Measurements from ENCODE around the gene WFS1. TPM values are rescaled to one million over a fixed set of nuclear protein-coding genes. Genes with fewer than 3 reads are reported as not detected.

WFS1 gene
- total RNA-seq, 1 donor from 2014 or later: 29.2 TPM

GRCh38 chr4:6262847-6263487 lies 6.7 kb upstream of the WFS1 start:
- Mint-ChIP-seq H3K9me3 (ENCODE audit: unreplicated experiment) (no peaks in the 10 kb centered on the region), H3K27ac (ENCODE audit: unreplicated experiment) (no peak overlapping the region), H3K4me1 (ENCODE audit: unreplicated experiment) (no peaks in the 10 kb centered on the region), H3K27me3 (ENCODE audit: unreplicated experiment) (peaks cover 33% of the 10 kb centered on the region), H3K4me3 (ENCODE audit: unreplicated experiment) (no peak overlapping the region), H3K36me3 (ENCODE audit: unreplicated experiment) (no peaks in the 10 kb centered on the region)
- TF ChIP-seq, protein P1, sequence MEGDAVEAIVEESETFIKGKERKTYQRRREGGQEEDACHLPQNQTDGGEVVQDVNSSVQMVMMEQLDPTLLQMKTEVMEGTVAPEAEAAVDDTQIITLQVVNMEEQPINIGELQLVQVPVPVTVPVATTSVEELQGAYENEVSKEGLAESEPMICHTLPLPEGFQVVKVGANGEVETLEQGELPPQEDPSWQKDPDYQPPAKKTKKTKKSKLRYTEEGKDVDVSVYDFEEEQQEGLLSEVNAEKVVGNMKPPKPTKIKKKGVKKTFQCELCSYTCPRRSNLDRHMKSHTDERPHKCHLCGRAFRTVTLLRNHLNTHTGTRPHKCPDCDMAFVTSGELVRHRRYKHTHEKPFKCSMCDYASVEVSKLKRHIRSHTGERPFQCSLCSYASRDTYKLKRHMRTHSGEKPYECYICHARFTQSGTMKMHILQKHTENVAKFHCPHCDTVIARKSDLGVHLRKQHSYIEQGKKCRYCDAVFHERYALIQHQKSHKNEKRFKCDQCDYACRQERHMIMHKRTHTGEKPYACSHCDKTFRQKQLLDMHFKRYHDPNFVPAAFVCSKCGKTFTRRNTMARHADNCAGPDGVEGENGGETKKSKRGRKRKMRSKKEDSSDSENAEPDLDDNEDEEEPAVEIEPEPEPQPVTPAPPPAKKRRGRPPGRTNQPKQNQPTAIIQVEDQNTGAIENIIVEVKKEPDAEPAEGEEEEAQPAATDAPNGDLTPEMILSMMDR (IDR thresholded peaks at IDR 0.05): no peak
- no peak for DNase-seq (ENCODE audit: extremely low spot score, unreplicated experiment)

- peaks cover 36% of the 10 kb centered on the region for H3K27me3 Mint-ChIP-seq (ENCODE audit: unreplicated experiment)
- no peak overlapping the region for H3K27ac Mint-ChIP-seq (ENCODE audit: unreplicated experiment)
- H3K36me3 Mint-ChIP-seq (ENCODE audit: unreplicated experiment): no peaks in the 10 kb centered on the region
- no peaks in the 10 kb centered on the region for H3K4me1 Mint-ChIP-seq (ENCODE audit: unreplicated experiment)
- H3K4me3 Mint-ChIP-seq (ENCODE audit: unreplicated experiment): no peak overlapping the region
- no peak for DNase-seq (ENCODE audit: extremely low spot score, unreplicated experiment)
- TF ChIP-seq, protein P1 (IDR thresholded peaks at IDR 0.05): no peak
- H3K9me3 Mint-ChIP-seq (ENCODE audit: unreplicated experiment): no peaks in the 10 kb centered on the region
Measured at GRCh38 chr4:6263526-6264224, 6.0 kb upstream of the WFS1 start.

DNA sequence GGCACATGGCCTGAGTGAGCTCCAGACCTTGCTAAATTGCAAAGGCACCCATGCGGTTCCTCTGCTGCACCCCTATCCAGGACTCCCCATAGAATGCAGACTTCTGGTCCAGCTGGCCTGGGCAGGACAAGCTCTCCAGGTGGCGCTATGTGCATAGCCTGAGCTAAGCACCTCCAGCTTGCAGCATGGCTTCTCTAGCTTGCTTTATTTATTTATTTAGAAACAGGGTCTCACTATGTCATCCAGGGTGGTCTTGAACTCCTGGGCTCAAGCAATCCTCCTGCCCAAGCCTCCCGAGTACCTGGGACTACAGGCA lies 5.5 kb upstream of the WFS1 start:
- peaks cover 36% of the 10 kb centered on the region for H3K27me3 Mint-ChIP-seq (ENCODE audit: unreplicated experiment)
- TF ChIP-seq, protein P1 (IDR thresholded peaks at IDR 0.05): peak; percentile 56

DNA sequence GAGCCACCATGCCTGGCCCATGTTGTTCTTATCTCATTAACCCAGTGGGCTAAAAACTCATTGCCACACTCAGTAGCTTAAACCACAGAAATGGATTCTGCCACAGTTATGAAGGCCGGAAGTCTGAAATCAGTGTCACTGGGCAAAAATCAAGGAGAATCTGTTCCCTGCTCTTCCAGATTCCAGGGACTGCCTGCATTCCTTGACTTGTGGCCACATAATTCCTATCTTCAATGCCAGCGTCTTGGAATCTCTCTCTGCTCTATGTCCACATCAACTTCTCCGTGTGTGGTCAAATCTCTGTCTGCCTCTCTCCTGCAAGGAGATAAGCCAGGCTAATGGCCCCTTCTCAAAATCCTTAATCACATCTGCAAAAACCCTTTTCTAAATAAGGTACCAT lies 4.1 kb upstream of the WFS1 start:
- peaks cover 7% of the 10 kb centered on the region for H3K4me1 Mint-ChIP-seq (ENCODE audit: unreplicated experiment)
- no peak overlapping the region for H3K4me3 Mint-ChIP-seq (ENCODE audit: unreplicated experiment)
- H3K27me3 Mint-ChIP-seq (ENCODE audit: unreplicated experiment): peaks cover 30% of the 10 kb centered on the region
- no peak overlapping the region for H3K27ac Mint-ChIP-seq (ENCODE audit: unreplicated experiment)
- DNase-seq (ENCODE audit: extremely low spot score, unreplicated experiment): no peak
- TF ChIP-seq, protein P1 (IDR thresholded peaks at IDR 0.05): no peak
- no peaks in the 10 kb centered on the region for H3K9me3 Mint-ChIP-seq (ENCODE audit: unreplicated experiment)
- H3K36me3 Mint-ChIP-seq (ENCODE audit: unreplicated experiment): no peaks in the 10 kb centered on the region

More for the DNA sequence above, 5.5 kb upstream of the WFS1 start:
- H3K27ac Mint-ChIP-seq (ENCODE audit: unreplicated experiment): no peak overlapping the region
- H3K4me3 Mint-ChIP-seq (ENCODE audit: unreplicated experiment): no peak overlapping the region
- no peaks in the 10 kb centered on the region for H3K36me3 Mint-ChIP-seq (ENCODE audit: unreplicated experiment)
- no peaks in the 10 kb centered on the region for H3K9me3 Mint-ChIP-seq (ENCODE audit: unreplicated experiment)
- DNase-seq (ENCODE audit: extremely low spot score, unreplicated experiment): no peak
- peaks cover 3% of the 10 kb centered on the region for H3K4me1 Mint-ChIP-seq (ENCODE audit: unreplicated experiment)

GRCh38 chr4:6267573-6267972 lies 2.1 kb upstream of the WFS1 start:
- no peaks in the 10 kb centered on the region for H3K36me3 Mint-ChIP-seq (ENCODE audit: unreplicated experiment)
- TF ChIP-seq, protein P1 (IDR thresholded peaks at IDR 0.05): no peak
- no peaks in the 10 kb centered on the region for H3K9me3 Mint-ChIP-seq (ENCODE audit: unreplicated experiment)
- no peak overlapping the region for H3K4me3 Mint-ChIP-seq (ENCODE audit: unreplicated experiment)
- peaks cover 26% of the 10 kb centered on the region for H3K4me1 Mint-ChIP-seq (ENCODE audit: unreplicated experiment)
- no peak overlapping the region for H3K27ac Mint-ChIP-seq (ENCODE audit: unreplicated experiment)
- no peak for DNase-seq (ENCODE audit: extremely low spot score, unreplicated experiment)
- H3K27me3 Mint-ChIP-seq (ENCODE audit: unreplicated experiment): peaks cover 25% of the 10 kb centered on the region

All from osteocyte (in vitro differentiated cells).